GM18517 (cell line): ENCODE data around the gene CLEC2D.
"Not testable (repeated sequence)": the region's sequence is repeated elsewhere in the genome, so short reads cannot be mapped to it uniquely, and the experiment has no call there.

Source experiments
- ATAC-seq: cut with Tn5 transposase; IDR thresholded peaks from one replicate; pipeline ENCODE4 v1.9.1; 2021; ENCODE audit warnings: mild to moderate bottlenecking, moderate library complexity; ENCODE audit not compliant: unreplicated experiment

CLEC2D gene

DNA sequence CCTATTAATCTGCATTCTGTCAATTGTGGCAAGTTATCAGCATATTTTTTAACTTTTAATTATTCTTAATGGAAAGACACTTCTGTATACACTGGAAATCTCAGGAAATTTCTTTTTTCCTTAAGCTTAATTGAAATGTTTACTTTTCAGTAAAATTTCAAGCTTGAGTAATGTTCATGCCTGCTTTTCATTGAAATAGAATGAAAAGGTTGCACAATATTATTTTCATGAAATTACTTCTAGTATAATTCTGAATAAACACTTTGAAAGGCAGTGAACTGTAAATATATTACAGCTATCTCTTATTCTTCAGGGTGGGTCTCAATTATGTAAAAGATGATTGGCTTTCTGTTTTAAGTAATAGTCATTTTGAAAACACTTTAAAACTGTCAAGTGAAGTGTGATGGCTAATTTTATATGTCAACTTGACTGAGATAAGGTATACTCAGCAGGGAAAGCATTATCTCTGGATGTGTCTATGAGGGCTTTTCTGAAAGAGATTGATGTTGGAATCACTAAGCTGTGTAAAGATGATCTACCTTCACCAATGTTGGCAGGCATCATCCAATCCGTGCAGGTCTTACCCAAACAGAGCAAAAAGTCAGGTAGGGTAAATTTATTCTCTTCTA is 29.9 kb downstream of the CLEC2D start:
- ATAC-seq: no peak

- ATAC-seq: no peak
These were observed 30.5 kb downstream of the CLEC2D start for GRCh38 chr12:9699898-9700605.

GRCh38 chr12:9700606-9700956 is 31.1 kb downstream of the CLEC2D start:
- no peak for ATAC-seq

DNA sequence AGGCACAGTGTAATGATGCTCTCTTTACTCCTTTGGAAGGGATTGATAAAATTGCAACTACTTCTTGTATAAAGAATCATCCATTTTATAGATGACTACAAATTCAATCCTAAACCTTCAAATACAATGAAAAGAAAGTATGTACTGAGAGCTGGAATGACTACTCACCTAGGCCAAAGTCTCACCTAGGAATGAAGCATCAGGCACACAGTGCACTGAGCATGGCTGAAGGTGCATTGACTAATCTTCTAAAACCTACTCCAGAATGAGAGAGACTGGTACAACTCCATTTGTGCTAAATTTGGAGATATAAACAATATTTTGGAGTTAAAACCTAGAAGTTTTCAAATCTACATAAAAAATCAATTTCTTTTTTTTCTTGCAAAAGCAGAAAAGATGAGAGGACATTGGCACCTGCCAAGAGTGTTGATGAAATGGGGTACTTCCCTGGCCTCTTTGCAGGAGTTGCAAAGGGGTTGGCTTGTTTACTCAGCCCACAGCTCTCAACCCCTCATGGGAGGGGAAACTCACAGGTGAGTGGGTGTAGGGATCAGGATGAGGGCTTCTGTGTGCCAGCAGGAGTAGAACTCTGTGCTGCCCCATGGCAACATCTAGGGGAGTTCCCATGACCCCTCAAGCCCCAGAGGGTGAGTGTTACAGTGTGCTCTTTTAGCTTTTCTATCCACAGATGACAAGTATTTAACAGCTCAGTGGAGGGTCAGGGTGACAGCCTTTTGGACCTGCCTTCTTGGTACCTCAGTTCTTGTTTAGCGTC is 32.1 kb downstream of the CLEC2D start:
- no peak for ATAC-seq

GRCh38 chr12:9702255-9702654 is 32.7 kb downstream of the CLEC2D start:
- ATAC-seq: no peak

GRCh38 chr12:9704561-9704960 is 35.0 kb downstream of the CLEC2D start:
- ATAC-seq: not testable (repeated sequence)

DNA sequence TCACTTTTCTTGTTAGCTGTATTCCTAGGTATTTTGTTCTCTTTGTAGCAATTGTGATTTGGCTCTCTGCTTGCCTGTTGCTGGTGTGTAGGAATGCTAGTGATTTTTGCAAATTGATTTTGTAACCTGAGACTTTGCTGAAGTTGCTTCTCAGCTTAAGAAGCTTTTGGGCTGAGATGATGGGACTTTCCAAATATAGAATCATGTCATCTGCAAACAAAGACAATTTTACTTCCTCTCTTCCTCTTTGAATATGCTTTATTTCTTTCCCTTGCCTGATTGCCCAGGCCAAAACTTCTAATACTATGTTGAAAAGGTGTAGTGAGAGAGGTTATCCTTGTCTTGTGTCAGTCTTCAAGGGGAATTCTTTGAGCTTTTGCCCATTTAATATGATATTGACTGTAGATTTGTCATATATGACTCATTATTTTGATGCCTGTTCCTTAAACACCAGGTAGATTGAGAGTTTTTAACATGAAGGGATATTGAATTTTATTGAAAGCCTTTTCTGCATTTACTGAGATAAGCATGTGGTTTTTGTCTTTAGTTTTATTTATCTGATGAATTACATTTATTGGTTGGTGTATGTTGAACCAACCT is 36.7 kb downstream of the CLEC2D start:
- ATAC-seq: no peak

DNA sequence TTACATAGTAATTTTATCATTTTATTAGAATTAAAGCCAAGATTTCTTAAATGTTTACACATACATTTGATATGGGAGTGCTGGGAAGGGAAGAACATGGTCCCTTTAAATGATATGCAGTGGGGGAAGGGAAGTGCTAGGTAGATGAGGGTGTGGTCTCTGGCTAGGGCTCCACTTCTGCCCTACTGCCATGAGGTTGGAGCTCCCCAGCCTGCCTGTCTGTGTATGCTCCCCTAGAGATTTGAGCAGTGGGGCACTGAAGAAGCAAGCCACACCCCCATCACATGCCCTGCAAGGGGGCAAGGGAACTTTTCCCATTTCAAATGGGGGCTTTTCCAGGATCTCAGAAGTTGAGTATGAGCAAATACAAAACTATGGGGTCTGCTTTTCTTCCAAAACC is 37.8 kb downstream of the CLEC2D start:
- no peak for ATAC-seq

- no peak for ATAC-seq
These were observed 38.6 kb downstream of the CLEC2D start for GRCh38 chr12:9707864-9708808.

DNA sequence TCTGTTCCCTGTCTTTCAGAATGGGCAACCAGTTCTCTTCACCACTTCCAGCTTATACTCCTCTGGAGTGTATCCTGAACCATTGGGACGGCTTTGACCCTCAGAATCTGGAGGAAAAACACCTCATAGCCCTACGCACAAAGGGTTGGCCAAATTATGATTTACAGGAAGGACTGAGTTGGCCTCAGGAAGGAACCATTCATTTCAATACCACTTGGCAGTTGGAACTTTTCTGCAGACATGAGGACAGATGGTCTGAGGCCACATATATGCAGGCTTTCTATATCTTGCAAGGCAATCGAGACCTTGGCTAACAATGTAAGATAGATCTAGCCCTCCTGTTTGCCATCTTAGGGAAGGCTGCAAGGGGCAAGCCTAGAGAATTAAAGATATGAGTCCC is 39.3 kb downstream of the CLEC2D start:
- no peak for ATAC-seq

DNA sequence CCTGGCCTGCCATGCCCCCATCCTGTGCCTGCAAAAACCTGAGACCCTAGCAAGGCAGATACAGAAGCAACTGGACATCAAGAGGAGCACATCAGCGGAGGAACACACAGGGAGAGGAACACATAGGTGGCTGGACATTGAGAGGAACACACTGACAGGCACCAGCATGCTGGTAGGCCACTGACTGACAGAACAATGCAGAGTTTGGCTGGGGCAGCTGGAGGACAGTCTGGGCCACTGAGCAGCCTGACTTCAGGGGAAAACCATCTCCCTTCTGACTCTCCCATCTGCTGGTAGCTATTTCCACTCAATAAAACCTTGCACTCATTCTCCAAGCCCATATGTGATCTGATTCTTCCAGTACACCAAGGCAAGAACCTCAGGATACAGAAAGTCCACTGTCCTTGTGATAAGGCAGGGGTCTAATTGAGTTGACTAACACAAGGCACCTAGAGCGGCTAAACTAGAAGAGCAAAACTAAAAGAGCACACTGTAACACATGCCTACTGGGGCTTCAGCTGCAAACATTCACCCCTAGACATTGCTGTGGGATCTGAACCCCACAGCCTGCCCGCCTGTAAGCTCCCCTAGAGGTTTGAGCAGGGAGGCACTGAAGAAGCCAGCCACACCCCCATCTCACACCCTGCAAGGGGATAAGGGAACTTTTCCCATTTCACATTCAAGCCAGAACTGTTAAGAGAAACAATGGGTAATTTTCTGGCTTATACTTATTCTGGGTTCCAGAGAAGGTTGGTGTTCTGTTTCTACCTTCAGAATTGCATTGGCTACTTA is 41.3 kb downstream of the CLEC2D start:
- ATAC-seq: no peak

DNA sequence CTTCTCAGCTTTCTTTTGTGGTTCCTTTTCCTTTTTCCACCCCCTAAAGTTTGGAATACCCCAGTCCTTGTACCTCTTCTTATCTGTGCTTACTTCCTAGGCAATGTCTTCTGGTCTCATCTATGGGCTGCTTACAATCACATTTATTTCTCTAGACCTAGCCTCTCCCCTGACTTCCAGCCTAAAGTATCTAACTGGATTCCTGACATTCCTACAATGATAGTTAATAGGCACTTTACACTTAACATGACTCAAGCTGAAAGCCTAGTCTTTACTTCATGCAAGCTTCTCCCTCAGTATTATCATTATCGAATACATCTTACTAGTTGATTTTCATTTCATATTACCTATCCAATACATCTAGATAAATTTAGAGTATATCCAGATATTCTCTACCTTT is 42.2 kb downstream of the CLEC2D start:
- ATAC-seq: no peak

- ATAC-seq: peak; percentile 74
These were observed 43.6 kb downstream of the CLEC2D start for GRCh38 chr12:9713032-9713558.

DNA sequence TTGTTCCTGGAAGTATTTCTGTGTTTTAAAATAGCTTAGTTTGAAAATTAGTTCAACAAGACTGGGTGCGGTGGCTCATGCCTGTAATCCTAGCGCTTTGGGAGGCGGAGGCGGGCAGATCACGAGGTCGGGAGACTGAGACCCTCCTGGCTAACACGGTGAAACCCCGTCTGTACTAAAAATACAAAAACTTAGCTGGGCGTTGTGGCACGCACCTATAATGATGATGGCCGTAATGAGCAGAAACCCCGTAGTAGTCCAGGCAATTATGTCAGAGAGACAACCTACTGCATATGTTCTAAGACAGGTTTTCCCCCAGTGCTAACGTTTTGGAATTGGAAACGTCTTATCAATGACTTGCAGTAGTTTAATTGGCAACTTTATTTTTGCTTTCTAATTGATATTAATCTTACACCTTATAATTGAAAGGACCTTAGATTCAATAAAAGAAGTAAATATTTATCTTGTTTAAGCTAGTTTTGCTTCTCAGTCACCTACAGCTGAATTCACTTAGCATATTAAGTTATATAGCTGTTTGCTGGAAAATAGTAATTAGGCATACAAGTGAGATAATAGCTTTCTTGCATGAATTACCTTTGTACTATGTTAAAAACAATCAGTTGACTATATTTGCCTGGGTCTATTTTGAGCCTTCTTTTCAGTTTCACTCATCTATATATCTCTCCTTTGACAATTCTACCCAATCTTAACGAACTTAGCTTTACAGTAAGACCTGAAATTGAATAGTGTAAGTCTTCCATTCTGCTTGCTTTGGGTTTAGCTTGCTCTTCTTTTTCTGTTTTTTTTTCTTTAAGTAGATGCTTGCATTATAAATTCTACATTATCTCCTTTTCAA is 47.8 kb downstream of the CLEC2D start:
- ATAC-seq: no peak

DNA sequence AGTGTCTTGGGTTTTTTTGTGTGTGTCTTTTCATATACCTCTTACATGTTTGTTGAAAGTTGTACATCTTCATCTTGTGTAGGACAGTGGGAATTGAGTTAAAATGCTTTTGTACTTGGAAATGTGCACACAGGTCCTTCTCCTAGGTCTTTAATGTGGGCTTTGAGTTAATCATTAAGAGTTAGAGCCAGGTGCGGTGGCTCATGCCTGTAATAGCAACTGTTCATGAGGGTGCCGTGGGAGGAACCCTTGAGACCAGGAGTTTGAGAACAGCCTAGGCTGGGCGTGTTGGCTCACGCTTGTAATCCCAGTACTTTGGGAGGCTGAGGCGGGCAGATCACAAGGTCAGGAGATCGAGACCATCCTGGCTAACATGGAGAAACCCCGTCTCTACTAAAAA is 49.5 kb downstream of the CLEC2D start:
- ATAC-seq: no peak

GRCh38 chr12:9719790-9720189 is 50.3 kb downstream of the CLEC2D start:
- ATAC-seq: no peak

GRCh38 chr12:9721394-9722092 is 52.0 kb downstream of the CLEC2D start:
- peak; percentile 61 for ATAC-seq

- no peak for ATAC-seq
These were observed 54.5 kb downstream of the CLEC2D start for GRCh38 chr12:9724023-9724422.
